Hematopoietic multipotent progenitor cell treated with erythropoietin and hydrocortisone succinate and interleukin-3 and kit ligand, for 8 days (in vitro differentiated cells): ENCODE results near the gene DLG2.
"Not testable (repeated sequence)": the region's sequence is repeated elsewhere in the genome, so short reads cannot be mapped to it uniquely, and the experiment has no call there.

Experiments used
- DNase-seq: peaks from one replicate; pipeline ENCODE4 v3.0.0-alpha.2; 2015

DLG2 gene

GRCh38 chr11:85431319-85431718 is 195.8 kb downstream of the DLG2 start:
- DNase-seq = no peak

- no peak for DNase-seq
These were observed 203.3 kb downstream of the DLG2 start for GRCh38 chr11:85423794-85424193.

- DNase-seq = no peak
These were observed 203.8 kb downstream of the DLG2 start for GRCh38 chr11:85423316-85423715.

GRCh38 chr11:85414175-85414574 is 213.0 kb downstream of the DLG2 start:
- no peak for DNase-seq

GRCh38 chr11:85407648-85408047 is 219.5 kb downstream of the DLG2 start:
- DNase-seq = no peak

GRCh38 chr11:85406841-85407240 is 220.3 kb downstream of the DLG2 start:
- no peak for DNase-seq

GRCh38 chr11:85406316-85406715 is 220.8 kb downstream of the DLG2 start:
- no peak for DNase-seq

- DNase-seq = not testable (repeated sequence)
These were observed 231.6 kb downstream of the DLG2 start for GRCh38 chr11:85395515-85396055.

- DNase-seq = no peak
These were observed 232.9 kb downstream of the DLG2 start for GRCh38 chr11:85394283-85394682.

GRCh38 chr11:85391141-85391540 is 236.0 kb downstream of the DLG2 start:
- no peak for DNase-seq

- no peak for DNase-seq
These were observed 241.6 kb downstream of the DLG2 start for GRCh38 chr11:85385547-85385946.

GRCh38 chr11:85385111-85385510 is 242.0 kb downstream of the DLG2 start:
- DNase-seq = no peak

GRCh38 chr11:85379066-85379465 is 248.1 kb downstream of the DLG2 start:
- DNase-seq = no peak

GRCh38 chr11:85377901-85378300 is 249.2 kb downstream of the DLG2 start:
- no peak for DNase-seq

GRCh38 chr11:85359859-85360258 is 267.3 kb downstream of the DLG2 start:
- no peak for DNase-seq

GRCh38 chr11:85355921-85356320 is 271.2 kb downstream of the DLG2 start:
- DNase-seq = no peak

- not testable (repeated sequence) for DNase-seq
These were observed 277.6 kb downstream of the DLG2 start for GRCh38 chr11:85349539-85349938.

GRCh38 chr11:85348945-85349344 is 278.2 kb downstream of the DLG2 start:
- no peak for DNase-seq

- DNase-seq = no peak
These were observed 279.9 kb downstream of the DLG2 start for GRCh38 chr11:85347291-85347690.

GRCh38 chr11:85346484-85346883 is 280.7 kb downstream of the DLG2 start:
- no peak for DNase-seq

- DNase-seq = not testable (repeated sequence)
These were observed 286.3 kb downstream of the DLG2 start for GRCh38 chr11:85340846-85341245.

GRCh38 chr11:85318573-85318972 is 308.6 kb downstream of the DLG2 start:
- no peak for DNase-seq

- no peak for DNase-seq
These were observed 310.2 kb downstream of the DLG2 start for GRCh38 chr11:85316967-85317366.

- DNase-seq = no peak
These were observed 313.4 kb downstream of the DLG2 start for GRCh38 chr11:85313741-85314140.

- DNase-seq = no peak
These were observed 316.7 kb downstream of the DLG2 start for GRCh38 chr11:85310479-85310878.

- no peak for DNase-seq
These were observed 319.8 kb downstream of the DLG2 start for GRCh38 chr11:85307366-85307765.
